HUES64 (cell line): Measurements from ENCODE around the gene PRR29. TPM values are rescaled to one million over a fixed set of nuclear protein-coding genes. Genes with fewer than 3 reads are reported as not detected.

ENCODE experiments used
- H3K27ac ChIP-seq: 2 replicates; pipeline ENCODE4 v1.7.0; 2013; ENCODE audit warnings: low read depth, low read length, inconsistent platforms
- H3K27me3 ChIP-seq: 2 replicates; pipeline ENCODE4 v1.6.1; 2013; ENCODE audit warnings: mild to moderate bottlenecking, low read length; ENCODE audit not compliant: insufficient read depth
- H3K36me3 ChIP-seq: 2 replicates; pipeline ENCODE4 v1.6.1; 2013; ENCODE audit warnings: mild to moderate bottlenecking, low read length; ENCODE audit not compliant: insufficient read depth
- H3K4me1 ChIP-seq: 2 replicates; pipeline ENCODE4 v1.6.1; 2013; ENCODE audit warnings: mild to moderate bottlenecking, low read length, moderate library complexity; ENCODE audit not compliant: insufficient read depth
- H3K4me3 ChIP-seq: 2 replicates; pipeline ENCODE4 v1.5.1; 2013; ENCODE audit warnings: mild to moderate bottlenecking, low read length, moderate library complexity
- H3K9ac ChIP-seq: 2 replicates; pipeline ENCODE4 v1.6.1; 2013; ENCODE audit warnings: mild to moderate bottlenecking, low read depth, low read length
- H3K9me3 ChIP-seq: 2 replicates; pipeline ENCODE4 v1.6.1; 2013; ENCODE audit warnings: low read depth, low read length; ENCODE audit not compliant: insufficient read depth
- WGBS: fragments of 150-250, 120-280 bp; methylation state at CpG from one replicate; pipeline ENCODE4 v1.1.7; 2013; ENCODE audit warnings: missing lambda C conversion rate; 5-methylcytosine and 5-hydroxymethylcytosine counted together
- polyA plus RNA-seq, 2 experiments: library from polyadenylated mRNA; stranded (reverse); fragments of 50-300 nt; gene quantifications; one replicate each; pipeline ENCODE4 v1.2.3, GENCODE V29; 2013

PRR29 gene
- 1.3 TPM for polyA plus RNA-seq (2013, experiment 1 of 2)
- polyA plus RNA-seq (2013, experiment 2 of 2): 0.44 TPM

GRCh38 chr17:63998050-63998720, at the start of gene PRR29:
PRR29 (plus strand) TSS chr17:63998351; CDS start chr17:63998365, 14 bp downstream.
- Histone ChIP-seq H3K9me3 (no peaks in the 10 kb centered on the region), H3K9ac (peak within 1 kb of the TSS; percentile 2), H3K4me3 (peak within 1 kb of the TSS; percentile 90), H3K4me1 (peaks cover 6% of the 10 kb centered on the region; the same call in 1 of the 2 replicates), H3K36me3 (no peaks in the 10 kb centered on the region), H3K27ac (no peak within 1 kb of the TSS), H3K27me3 (peaks cover 36% of the 10 kb centered on the region)
- WGBS: 2% methylated on average over 36 of the region's 43 CpGs

- no peak overlapping the region for H3K9ac ChIP-seq
- H3K4me3 ChIP-seq: no peak overlapping the region
- no peaks in the 10 kb centered on the region for H3K36me3 ChIP-seq
- H3K4me1 ChIP-seq: no peaks in the 10 kb centered on the region
- H3K9me3 ChIP-seq: no peaks in the 10 kb centered on the region
- no peaks in the 10 kb centered on the region for H3K27me3 ChIP-seq
- 90% methylated on average over 9 of the region's 9 CpGs for WGBS
- H3K27ac ChIP-seq: no peak overlapping the region
Measured at GRCh38 chr17:63948521-63948920, 49.6 kb upstream of the PRR29 start.

- H3K4me1 ChIP-seq: no peaks in the 10 kb centered on the region
- H3K9ac ChIP-seq: no peak overlapping the region
- H3K4me3 ChIP-seq: no peak overlapping the region
- no peak overlapping the region for H3K27ac ChIP-seq
- H3K36me3 ChIP-seq: no peaks in the 10 kb centered on the region
- WGBS: 79% methylated on average over 18 of the region's 18 CpGs
- H3K27me3 ChIP-seq: no peaks in the 10 kb centered on the region
- H3K9me3 ChIP-seq: no peaks in the 10 kb centered on the region
Measured at GRCh38 chr17:63949576-63950250, 48.4 kb upstream of the PRR29 start.

GRCh38 chr17:63950940-63951907, 46.9 kb upstream of the PRR29 start:
- H3K27ac ChIP-seq: no peak overlapping the region
- no peak overlapping the region for H3K9ac ChIP-seq
- H3K27me3 ChIP-seq: no peaks in the 10 kb centered on the region
- no peaks in the 10 kb centered on the region for H3K4me1 ChIP-seq
- no peaks in the 10 kb centered on the region for H3K36me3 ChIP-seq
- WGBS: 90% methylated on average over 29 of the region's 29 CpGs
- no peak overlapping the region for H3K4me3 ChIP-seq
- no peaks in the 10 kb centered on the region for H3K9me3 ChIP-seq

GRCh38 chr17:63954402-63955063, 43.6 kb upstream of the PRR29 start:
- H3K36me3 ChIP-seq: no peaks in the 10 kb centered on the region
- H3K9ac ChIP-seq: no peak overlapping the region
- H3K27ac ChIP-seq: no peak overlapping the region
- no peaks in the 10 kb centered on the region for H3K27me3 ChIP-seq
- no peak overlapping the region for H3K4me3 ChIP-seq
- no peaks in the 10 kb centered on the region for H3K4me1 ChIP-seq
- no peaks in the 10 kb centered on the region for H3K9me3 ChIP-seq
- 88% methylated on average over 10 of the region's 11 CpGs for WGBS

- H3K4me1 ChIP-seq: 0 out of 2 replicates have a peak, but pooled peaks cover under 1% of the 10 kb centered on the region
- 88% methylated on average over 11 of the region's 11 CpGs for WGBS
- H3K27me3 ChIP-seq: no peaks in the 10 kb centered on the region
- no peak overlapping the region for H3K4me3 ChIP-seq
- no peak overlapping the region for H3K9ac ChIP-seq
- no peaks in the 10 kb centered on the region for H3K36me3 ChIP-seq
- no peak overlapping the region for H3K27ac ChIP-seq
- H3K9me3 ChIP-seq: no peaks in the 10 kb centered on the region
Measured at GRCh38 chr17:63955232-63955631, 42.9 kb upstream of the PRR29 start.

GRCh38 chr17:63955791-63956190, 42.4 kb upstream of the PRR29 start:
- Histone ChIP-seq H3K4me3 (no peak overlapping the region), H3K9ac (no peak overlapping the region), H3K9me3 (no peaks in the 10 kb centered on the region), H3K4me1 (0 out of 2 replicates have a peak, but pooled peaks cover 6% of the 10 kb centered on the region), H3K36me3 (no peaks in the 10 kb centered on the region), H3K27me3 (no peaks in the 10 kb centered on the region), H3K27ac (no peak overlapping the region)
- WGBS: 92% methylated on average over 4 of the region's 4 CpGs

- Histone ChIP-seq H3K36me3 (no peaks in the 10 kb centered on the region), H3K4me1 (0 out of 2 replicates have a peak, but pooled peaks cover 6% of the 10 kb centered on the region), H3K4me3 (no peak overlapping the region), H3K27me3 (no peaks in the 10 kb centered on the region), H3K9ac (no peak overlapping the region), H3K9me3 (no peaks in the 10 kb centered on the region), H3K27ac (no peak overlapping the region)
- 92% methylated on average over 5 of the region's 5 CpGs for WGBS
Measured at GRCh38 chr17:63956296-63956920, 41.7 kb upstream of the PRR29 start.

- H3K27ac ChIP-seq: no peak overlapping the region
- no peak overlapping the region for H3K9ac ChIP-seq
- H3K4me3 ChIP-seq: peak overlapping the region; percentile 54; the same call in 1 of the 2 replicates
- peaks cover 15% of the 10 kb centered on the region; the same call in 1 of the 2 replicates for H3K4me1 ChIP-seq
- H3K27me3 ChIP-seq: no peaks in the 10 kb centered on the region
- H3K9me3 ChIP-seq: no peaks in the 10 kb centered on the region
- WGBS: 69% methylated on average over 9 of the region's 9 CpGs
- H3K36me3 ChIP-seq: no peaks in the 10 kb centered on the region
Measured at GRCh38 chr17:63960006-63960405, 38.1 kb upstream of the PRR29 start.

- peak overlapping the region; percentile 54 for H3K4me3 ChIP-seq
Measured at GRCh38 chr17:63960430-63960829, 37.7 kb upstream of the PRR29 start.

More at GRCh38 chr17:63960430-63960829, 37.7 kb upstream of the PRR29 start:
- Histone ChIP-seq H3K27ac (no peak overlapping the region), H3K36me3 (no peaks in the 10 kb centered on the region), H3K9me3 (no peaks in the 10 kb centered on the region), H3K9ac (no peak overlapping the region), H3K4me1 (peaks cover 15% of the 10 kb centered on the region; the same call in 1 of the 2 replicates), H3K27me3 (no peaks in the 10 kb centered on the region)
- WGBS: 16% methylated on average over 7 of the region's 7 CpGs
